ENCODE data around the gene ATG4C. TPM values are rescaled to one million over a fixed set of nuclear protein-coding genes. Genes with fewer than 3 reads are reported as not detected.

The ATG4C gene
- total RNA-seq, 1 experiment from 2014 or later, result 13.1 TPM

DNA sequence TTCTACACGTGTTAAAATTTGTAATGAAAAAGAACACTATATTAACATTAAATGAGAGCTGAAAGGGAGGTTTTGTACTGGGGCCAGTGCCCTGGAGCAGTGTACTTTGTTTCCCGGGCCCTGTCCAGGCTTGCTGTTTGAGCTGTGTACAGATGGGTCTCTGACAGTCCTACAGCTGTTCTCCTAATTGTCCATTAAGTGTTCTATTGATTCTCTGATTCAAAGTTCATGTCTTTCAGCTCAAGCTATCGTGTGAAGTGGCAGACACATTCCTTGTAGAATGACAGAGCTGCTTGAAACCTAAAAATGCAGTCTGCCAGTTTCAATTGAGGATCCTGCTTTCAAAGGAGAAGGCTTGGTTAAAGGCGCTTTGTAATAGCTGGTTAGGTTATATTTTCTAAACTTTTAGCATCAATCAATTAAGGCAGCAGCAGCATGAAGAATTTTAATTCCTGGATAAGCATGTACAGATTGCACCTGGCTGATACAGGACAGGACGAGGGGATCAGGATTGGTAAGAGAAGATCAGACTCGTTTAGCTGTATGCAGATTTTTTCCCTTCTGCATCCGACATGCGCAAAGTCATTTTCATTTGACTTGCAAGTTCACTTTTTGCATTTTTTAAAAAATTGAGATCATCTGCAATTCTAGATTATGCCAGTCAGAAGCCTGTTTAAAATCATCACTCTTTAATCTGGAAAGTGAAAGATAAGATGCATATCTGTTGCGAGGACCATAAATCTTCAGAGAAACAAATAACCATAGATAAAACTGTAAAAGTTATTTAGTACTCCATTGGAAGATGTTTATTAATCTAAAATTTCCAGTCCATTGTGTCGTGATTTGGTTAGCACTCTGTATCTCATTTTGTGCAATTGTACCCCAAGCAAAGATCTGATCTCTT is 98.5 kb downstream of the ATG4C start:
- no peak overlapping the region for H2BK15ac ChIP-seq (ENCODE audit: low read depth, low read length)
- H2BK120ac ChIP-seq (ENCODE audit: low read depth, low read length, poor library complexity, severe bottlenecking), result no peak overlapping the region
- TF ChIP-seq, protein P1, sequence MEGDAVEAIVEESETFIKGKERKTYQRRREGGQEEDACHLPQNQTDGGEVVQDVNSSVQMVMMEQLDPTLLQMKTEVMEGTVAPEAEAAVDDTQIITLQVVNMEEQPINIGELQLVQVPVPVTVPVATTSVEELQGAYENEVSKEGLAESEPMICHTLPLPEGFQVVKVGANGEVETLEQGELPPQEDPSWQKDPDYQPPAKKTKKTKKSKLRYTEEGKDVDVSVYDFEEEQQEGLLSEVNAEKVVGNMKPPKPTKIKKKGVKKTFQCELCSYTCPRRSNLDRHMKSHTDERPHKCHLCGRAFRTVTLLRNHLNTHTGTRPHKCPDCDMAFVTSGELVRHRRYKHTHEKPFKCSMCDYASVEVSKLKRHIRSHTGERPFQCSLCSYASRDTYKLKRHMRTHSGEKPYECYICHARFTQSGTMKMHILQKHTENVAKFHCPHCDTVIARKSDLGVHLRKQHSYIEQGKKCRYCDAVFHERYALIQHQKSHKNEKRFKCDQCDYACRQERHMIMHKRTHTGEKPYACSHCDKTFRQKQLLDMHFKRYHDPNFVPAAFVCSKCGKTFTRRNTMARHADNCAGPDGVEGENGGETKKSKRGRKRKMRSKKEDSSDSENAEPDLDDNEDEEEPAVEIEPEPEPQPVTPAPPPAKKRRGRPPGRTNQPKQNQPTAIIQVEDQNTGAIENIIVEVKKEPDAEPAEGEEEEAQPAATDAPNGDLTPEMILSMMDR (conservative IDR thresholded peaks at IDR 0.05), result no peak
- no peak overlapping the region for H2AK5ac ChIP-seq (ENCODE audit: insufficient read length, low read length)
- Mint-ChIP-seq H3K27me3 (ENCODE audit: low read depth) (no peaks in the 10 kb centered on the region), H3K27ac (no peak overlapping the region), H3K36me3 (ENCODE audit: insufficient read depth in 1 of 3, low read depth in 3 of 3) (peaks cover 1 to 8% (median 3%) of the 10 kb centered on the region in 3 experiments; a peak in 2 of 7 replicates), H3K4me3 (no peak overlapping the region), H3K4me1 (peaks cover 25 to 27% of the 10 kb centered on the region in 2 experiments), H3K9me3 (peaks cover 9 to 10% of the 10 kb centered on the region in 2 experiments; a peak in 4 of 5 replicates)
- H3K9ac ChIP-seq (ENCODE audit: extremely low read depth, insufficient read length, low read length), result no peak overlapping the region
- H4K8ac ChIP-seq (replicated peaks; ENCODE audit: insufficient read length, low read depth, low read length), result no peak overlapping the region
- H3K9me3 ChIP-seq (ENCODE audit: control insufficient read depth, low read depth, low read length), result no peaks in the 10 kb centered on the region
- no peak overlapping the region for H4K5ac ChIP-seq (ENCODE audit: insufficient read length, low read depth, low read length)
- H3K27ac ChIP-seq (ENCODE audit: insufficient read length, low read depth, low read length), result no peak overlapping the region
- no peaks in the 10 kb centered on the region for H3K79me2 ChIP-seq (ENCODE audit: insufficient read depth, low read length)
- WGBS (ENCODE audit: extremely low coverage, insufficient read length, low lambda C conversion rate), result no CpG with 5 or more reads among the region's 10 CpGs
- H3K18ac ChIP-seq (ENCODE audit: insufficient read length, low read depth, low read length), result no peak overlapping the region
- no peak overlapping the region for H3K23ac ChIP-seq (ENCODE audit: insufficient read length, low read depth, low read length)
- peak overlapping the region; percentile 57 for H2AFZ ChIP-seq (ENCODE audit: low read length)
- H3K56ac ChIP-seq (ENCODE audit: insufficient read length, low read depth, low read length), result no peak overlapping the region
- H3K23me2 ChIP-seq (ENCODE audit: insufficient read length, low read depth, low read length, poor library complexity, severe bottlenecking), result no peaks in the 10 kb centered on the region
- DNase-seq, result no peak
- H4K20me1 ChIP-seq (ENCODE audit: control insufficient read depth, insufficient read depth, insufficient read length), result no peaks in the 10 kb centered on the region
- H2BK5ac ChIP-seq (ENCODE audit: insufficient read length, low read length), result no peak overlapping the region
- H3K4ac ChIP-seq (ENCODE audit: low read depth, low read length), result no peak overlapping the region
- no peak overlapping the region for H3K4me2 ChIP-seq (ENCODE audit: insufficient read depth, insufficient read length, low read length)
- no peak overlapping the region for H2BK20ac ChIP-seq (ENCODE audit: low read depth, low read length, poor library complexity, severe bottlenecking)
- H3T11ph ChIP-seq (ENCODE audit: low read length), result no peak overlapping the region
- peaks cover 4% of the 10 kb centered on the region; the same call in 1 of the 2 replicates for H3K4me1 ChIP-seq (ENCODE audit: insufficient read depth, low read length)
- no peak overlapping the region for H2BK12ac ChIP-seq (ENCODE audit: insufficient read length, low read depth, low read length)
- no peaks in the 10 kb centered on the region for H3K27me3 ChIP-seq (ENCODE audit: insufficient read depth, low read length)
- no peak overlapping the region for H3K14ac ChIP-seq (ENCODE audit: insufficient read depth, low read length)
- H4K91ac ChIP-seq (ENCODE audit: insufficient read length, low read depth, low read length), result no peak overlapping the region
- H3K79me1 ChIP-seq (ENCODE audit: insufficient read depth, low read depth, low read length, poor library complexity, severe bottlenecking), result no peaks in the 10 kb centered on the region

Measured in H9 (cell line).